Small intestine (tissue), 16 donors: ENCODE data around the gene BBX. TPM values are rescaled to one million over a fixed set of nuclear protein-coding genes. Genes with fewer than 3 reads are reported as not detected.

Source experiments
- DNase-seq, 2 donors: peaks; one replicate each; pipeline versions ENCODE4 v3.0.0 to v3.0.0-alpha.2; 2013
- FAIRE-seq: peaks from 2 replicates; lab custom pipeline; 2012; peaks lifted over from hg19 to GRCh38; lab: Jason Lieb, UNC
- H3K27ac ChIP-seq, 3 donors: one replicate each; pipeline ENCODE4 v1.5.1; 2013; ENCODE audit warnings: low read length in 2 of 3, mild to moderate bottlenecking in 2 of 3, control low read depth in 1 of 3, inconsistent platforms in 1 of 3, low read depth in 1 of 3, moderate library complexity in 1 of 3
- H3K27me3 ChIP-seq, 3 donors: one replicate each; pipeline ENCODE4 v1.6.1; 2013; ENCODE audit warnings: low read length in 3 of 3, inconsistent platforms in 1 of 3; ENCODE audit not compliant: control insufficient read depth in 3 of 3, insufficient read depth in 3 of 3
- H3K36me3 ChIP-seq, 3 donors: one replicate each; pipeline ENCODE4 v1.6.1; 2013; ENCODE audit warnings: low read length in 3 of 3, inconsistent platforms in 1 of 3, low read depth in 1 of 3, mild to moderate bottlenecking in 1 of 3, moderate library complexity in 1 of 3; ENCODE audit not compliant: control insufficient read depth in 3 of 3, insufficient read depth in 2 of 3
- H3K4me1 ChIP-seq, 3 donors: one replicate each; pipeline ENCODE4 v1.6.1; 2013; ENCODE audit warnings: low read length in 2 of 3, inconsistent platforms in 1 of 3, low read depth in 1 of 3, mild to moderate bottlenecking in 1 of 3, moderate library complexity in 1 of 3; ENCODE audit not compliant: control insufficient read depth in 3 of 3, insufficient read depth in 2 of 3
- H3K4me3 ChIP-seq, 3 donors: one replicate each; pipeline ENCODE4 v1.5.1; 2013; ENCODE audit warnings: low read length in 3 of 3, control low read depth in 1 of 3, inconsistent platforms in 1 of 3, low read depth in 1 of 3, mild to moderate bottlenecking in 1 of 3, moderate library complexity in 1 of 3
- H3K9me3 ChIP-seq, 2 donors: one replicate each; pipeline ENCODE4 v1.6.1; 2013; ENCODE audit warnings: low read depth in 1 of 2, low read length in 1 of 2; ENCODE audit not compliant: control insufficient read depth in 2 of 2, insufficient read depth in 1 of 2
- WGBS, 3 donors: extraction: QIAGEN DNeasy Blood & Tissue Kit; methylation state at CpG; one replicate each; pipeline ENCODE4 v1.1.7; 2013; 5-methylcytosine and 5-hydroxymethylcytosine counted together
- long read RNA-seq, 10 donors: transcript quantifications; one replicate each; lab custom pipeline, GENCODE V29; 2026
- polyA plus RNA-seq, 4 donors: library from polyadenylated mRNA; stranded (reverse) in 3 of 4; unstranded in 1 of 4; fragments of 200-250 nt in 3 of 4; fragments of 120-200 nt in 1 of 4; gene quantifications; one replicate each; pipeline versions ENCODE4 v1.2.1 to v1.2.3, GENCODE V29; 2013
- donor health status: healthy with polysubstance abuse.
- donor health status: control.
- donor health status: control.
- donor health status: Bipolar disorder and iron deficiency.
- donor health status: healthy.

BBX gene
- 10 to 100 TPM in 1 of 4 donors, 1 to 10 TPM in 3; 3.5 to 33.6 (median 6.3) TPM for polyA plus RNA-seq
- long read RNA-seq, donor 1 = 0 reads
- long read RNA-seq, donor 2, partial matches to known transcripts = 7 of 7 reads
- long read RNA-seq, donor 2, other reads (novel, unspliced or antisense) = 0 of 7 reads
- long read RNA-seq, donor 3 = 0 reads
- long read RNA-seq, donor 4 = 0 reads
- long read RNA-seq, donor 5 = 0 reads
- long read RNA-seq, donor 6, full-length matches to known transcripts = 1 of 1 reads
- long read RNA-seq, donor 6, partial matches to known transcripts = 0 of 1 reads
- long read RNA-seq, donor 6, other reads (novel, unspliced or antisense) = 0 of 1 reads
- long read RNA-seq, donor 7 = 0 reads
- long read RNA-seq, donor 8 = 0 reads
- long read RNA-seq, donor 9 = 0 reads
- long read RNA-seq, donor 10, partial matches to known transcripts = 26 of 27 reads
- long read RNA-seq, donor 10, other reads (novel, unspliced or antisense) = 0 of 27 reads

DNA sequence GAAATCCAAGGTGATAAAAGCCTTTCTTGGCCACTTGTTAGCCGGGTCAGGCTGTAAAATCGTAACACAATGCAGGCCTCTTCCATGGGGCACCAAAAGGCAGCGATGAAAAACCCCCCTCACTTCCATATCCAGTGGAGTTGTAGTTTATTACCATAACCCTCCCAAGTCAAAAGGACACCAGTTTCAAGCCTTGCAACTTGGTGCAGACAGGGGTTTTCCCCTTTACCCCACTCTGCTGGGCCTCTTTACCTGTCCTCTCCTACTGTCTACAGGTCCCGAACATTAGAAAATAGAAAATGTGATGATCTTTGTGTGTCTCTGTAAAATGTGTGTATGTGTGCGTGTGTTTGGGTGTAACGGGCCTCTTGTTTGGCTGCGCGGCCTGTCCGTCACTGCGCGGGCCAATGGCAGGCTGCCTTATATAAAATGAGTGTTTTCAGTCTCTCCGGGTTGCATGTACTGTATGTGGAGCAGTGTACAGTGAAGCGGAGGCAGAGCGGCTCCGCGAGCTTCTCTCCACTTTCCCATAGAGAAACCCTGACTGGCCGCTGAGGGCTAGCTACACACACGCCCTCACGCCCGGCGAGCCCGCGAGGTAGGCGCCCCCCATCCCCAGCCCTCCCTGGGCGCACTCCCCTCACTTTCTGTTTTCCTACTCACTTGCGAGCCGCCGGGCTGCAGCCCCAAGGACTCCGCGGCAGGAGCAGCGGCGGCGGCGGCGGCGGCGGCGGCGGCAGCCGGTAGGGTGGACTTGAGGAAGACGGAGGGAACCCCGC lies at the start of gene BBX:
BBX (plus strand) TSS at position 453 of the 779 bp plus-strand sequence. CDS start 187,499 bp downstream, outside the sequence.
- Histone ChIP-seq H3K4me3 (peak within 1 kb of the TSS; percentile 77 to 95 (median 77)), H3K36me3 (no peaks in the 10 kb centered on the region), H3K4me1 (peaks cover 0 to 6% (median 3%) of the 10 kb centered on the region in 3 donors), H3K27me3 (no peaks in the 10 kb centered on the region), H3K9me3 (no peaks in the 10 kb centered on the region), H3K27ac (peak within 1 kb of the TSS; percentile 84 to 97 (median 92))
- no peak for FAIRE-seq
- WGBS, 3 donors = 0 to 1% (median 1%) methylated on average over 31 to 42 of the region's 42 CpGs
- peak; percentile 94 to 99 for DNase-seq

DNA sequence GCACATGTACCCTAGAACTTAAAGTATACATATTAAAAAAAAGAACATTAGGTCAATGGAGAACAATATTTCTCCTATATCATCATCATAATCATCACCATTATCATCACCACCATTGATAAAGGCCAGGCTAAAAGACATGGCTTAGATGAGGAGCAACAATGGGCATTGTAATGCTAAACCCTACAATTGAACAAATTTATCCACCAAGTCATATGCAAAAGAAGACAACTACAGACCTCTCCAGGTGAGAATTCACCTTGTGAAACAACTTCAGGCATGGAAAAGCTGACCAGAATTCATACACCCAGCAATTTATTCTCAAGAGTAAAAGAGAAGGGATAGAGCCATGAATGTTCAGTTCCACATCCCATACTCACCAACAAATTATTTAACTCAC lies 46.3 kb upstream of the BBX start:
- Histone ChIP-seq H3K36me3 (no peaks in the 10 kb centered on the region), H3K9me3 (no peaks in the 10 kb centered on the region), H3K4me1 (no peaks in the 10 kb centered on the region), H3K27me3 (no peaks in the 10 kb centered on the region), H3K4me3 (no peak overlapping the region), H3K27ac (no peak overlapping the region)
- no peak for FAIRE-seq
- DNase-seq = no peak

DNA sequence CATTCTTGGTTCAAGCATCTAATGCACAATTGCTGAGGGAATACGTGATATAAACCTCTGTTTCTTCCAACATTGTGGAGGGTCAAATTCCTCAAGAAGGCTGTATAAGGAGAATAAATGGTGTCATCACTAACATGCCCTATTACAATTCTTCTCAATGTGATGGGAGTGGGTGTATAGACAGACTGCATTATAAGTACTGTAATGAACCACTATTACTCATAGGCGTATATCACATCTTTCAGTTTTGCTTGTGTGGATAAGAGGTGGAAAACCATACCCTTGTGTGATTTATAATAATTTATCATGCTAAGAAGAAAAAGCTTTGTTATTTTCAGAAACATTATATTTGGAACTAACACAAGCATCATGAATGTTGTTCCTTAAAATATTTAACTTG lies 35.3 kb upstream of the BBX start:
- no peak overlapping the region for H3K4me3 ChIP-seq
- no peaks in the 10 kb centered on the region for H3K36me3 ChIP-seq
- no peaks in the 10 kb centered on the region for H3K27me3 ChIP-seq
- FAIRE-seq (no peak), DNase-seq (no peak)
- no peaks in the 10 kb centered on the region for H3K4me1 ChIP-seq
- WGBS, 3 donors = 86 to 100% (median 88%) methylated on average over 2 of the region's 2 CpGs
- no peak overlapping the region for H3K27ac ChIP-seq
- no peaks in the 10 kb centered on the region for H3K9me3 ChIP-seq

DNA sequence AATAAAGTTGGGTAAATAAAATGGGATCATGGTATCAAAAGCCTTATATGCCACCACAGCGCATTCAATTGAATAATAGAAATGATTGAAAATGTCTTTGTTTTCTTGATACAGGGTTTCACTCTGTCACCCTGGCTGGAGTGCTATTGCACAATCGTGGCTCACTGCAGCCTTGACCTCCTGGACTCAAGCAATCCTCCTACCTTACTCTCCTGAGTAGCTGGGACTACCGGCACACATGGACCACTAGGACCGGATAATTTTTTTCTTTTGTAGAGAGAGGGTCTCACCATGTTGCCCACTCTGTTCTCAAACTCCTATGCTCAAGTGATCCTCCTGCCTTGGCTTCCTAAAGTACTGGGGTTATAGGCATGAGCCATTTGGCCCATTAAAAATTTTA lies 33.8 kb upstream of the BBX start:
- no peaks in the 10 kb centered on the region for H3K27me3 ChIP-seq
- WGBS, 3 donors = 60 to 78% (median 76%) methylated on average over 4 of the region's 4 CpGs

DNA sequence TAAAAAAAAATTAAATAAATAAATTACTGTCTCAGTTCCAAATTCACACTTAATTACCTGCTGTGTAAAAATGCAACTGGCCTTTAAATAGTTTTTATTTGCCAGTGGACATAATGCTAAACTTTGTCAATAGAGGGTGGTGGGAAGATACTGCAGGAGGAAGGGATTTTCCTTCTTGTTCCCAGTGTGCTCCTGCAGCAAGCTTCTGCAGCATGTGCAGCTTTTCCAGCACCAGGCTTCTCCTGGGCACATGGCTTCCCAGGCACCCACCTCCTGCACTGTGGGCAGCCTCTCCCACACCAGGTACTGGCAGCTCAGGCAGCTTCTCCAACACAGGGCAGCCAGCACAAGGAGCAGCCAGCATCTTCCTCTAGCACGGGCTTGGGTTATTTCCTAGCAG lies 29.6 kb upstream of the BBX start:
- Histone ChIP-seq H3K4me1 (no peaks in the 10 kb centered on the region), H3K4me3 (no peak overlapping the region), H3K9me3 (no peaks in the 10 kb centered on the region), H3K27ac (no peak overlapping the region), H3K27me3 (no peaks in the 10 kb centered on the region), H3K36me3 (no peaks in the 10 kb centered on the region)
- WGBS, 3 donors = 70 to 85% (median 72%) methylated on average over 1 of the region's 1 CpG
- DNase-seq (no peak), FAIRE-seq (no peak)

More for the DNA sequence above, 33.8 kb upstream of the BBX start:
- H3K36me3 ChIP-seq = no peaks in the 10 kb centered on the region
- DNase-seq = peak in 1 of 2 donors; percentile 17
- H3K9me3 ChIP-seq = no peaks in the 10 kb centered on the region
- no peak overlapping the region for H3K4me3 ChIP-seq
- no peak for FAIRE-seq
- H3K4me1 ChIP-seq = no peaks in the 10 kb centered on the region
- no peak overlapping the region for H3K27ac ChIP-seq

DNA sequence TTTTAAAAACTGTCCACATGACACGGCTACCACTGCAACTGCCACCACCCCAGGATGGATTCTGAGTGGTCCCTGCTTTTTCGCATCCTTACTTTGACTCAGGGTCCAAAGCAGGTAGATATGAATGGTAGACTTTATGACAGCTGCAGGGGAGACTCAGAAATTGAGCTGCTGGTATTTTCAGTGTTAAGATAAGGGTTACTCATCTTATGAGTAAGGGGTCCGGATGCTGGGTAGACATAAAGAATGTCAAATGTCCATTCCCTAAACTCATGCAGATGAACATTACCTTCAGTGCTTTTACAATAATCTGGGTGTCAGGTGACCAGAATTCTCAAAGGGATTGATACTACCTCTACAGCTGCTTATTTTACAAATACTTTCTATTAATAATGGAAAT lies 25.9 kb upstream of the BBX start:
- H3K4me3 ChIP-seq = no peak overlapping the region
- no peak for FAIRE-seq

DNA sequence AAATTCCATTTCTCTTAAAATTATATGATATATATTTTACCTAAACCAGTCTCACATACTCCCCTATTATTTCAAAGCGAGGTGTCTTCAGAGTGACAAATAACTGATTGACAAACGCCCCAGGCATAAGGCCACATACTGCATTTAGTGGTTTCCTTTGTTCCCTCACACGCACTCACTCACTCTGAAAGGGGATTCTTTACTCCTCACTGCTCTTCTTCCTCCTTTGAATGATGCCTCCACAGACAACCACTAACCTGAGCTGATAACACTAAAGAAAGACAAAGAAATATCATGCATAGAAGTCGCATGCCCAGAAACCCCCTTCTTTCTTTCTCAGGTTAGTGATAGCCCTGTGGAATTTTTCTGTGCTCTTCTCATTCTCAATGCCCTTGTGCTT lies 24.1 kb upstream of the BBX start:
- FAIRE-seq (no peak), DNase-seq (no peak)
- Histone ChIP-seq H3K27ac (no peak overlapping the region), H3K9me3 (no peaks in the 10 kb centered on the region), H3K4me3 (no peak overlapping the region), H3K4me1 (no peaks in the 10 kb centered on the region), H3K36me3 (no peaks in the 10 kb centered on the region), H3K27me3 (no peaks in the 10 kb centered on the region)
- 74 to 82% (median 76%) methylated on average over 4 of the region's 4 CpGs for WGBS, 3 donors

More for the DNA sequence above, 25.9 kb upstream of the BBX start:
- no peak for DNase-seq
- no peaks in the 10 kb centered on the region for H3K4me1 ChIP-seq
- no peak overlapping the region for H3K27ac ChIP-seq
- H3K9me3 ChIP-seq = no peaks in the 10 kb centered on the region
- 89 to 98% (median 96%) methylated on average over 3 of the region's 3 CpGs for WGBS, 3 donors
- no peaks in the 10 kb centered on the region for H3K27me3 ChIP-seq
- H3K36me3 ChIP-seq = no peaks in the 10 kb centered on the region

DNA sequence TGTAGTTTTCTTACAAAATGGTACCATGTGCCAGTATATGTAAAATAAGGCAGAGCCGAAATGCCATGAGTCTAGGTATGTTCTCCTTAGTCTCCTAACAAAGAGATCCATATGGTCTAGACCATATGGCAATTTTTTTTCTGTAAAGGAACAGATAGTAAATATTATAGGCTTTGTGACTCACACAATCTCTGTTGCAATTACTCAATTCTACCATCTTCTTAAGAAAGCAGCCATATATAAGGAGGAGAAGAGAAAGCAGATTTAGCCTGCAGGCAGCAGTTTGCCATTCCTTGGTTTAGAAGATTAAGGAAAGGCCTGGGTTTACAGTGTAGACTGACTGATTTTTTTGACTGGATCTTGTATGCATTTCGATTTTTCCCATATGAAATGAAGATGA lies 16.3 kb upstream of the BBX start:
- no peaks in the 10 kb centered on the region for H3K36me3 ChIP-seq
- no peaks in the 10 kb centered on the region for H3K9me3 ChIP-seq
- no peak overlapping the region for H3K27ac ChIP-seq
- no peak overlapping the region for H3K4me3 ChIP-seq
- WGBS, 3 donors = 80 to 94% (median 87%) methylated on average over 2 of the region's 2 CpGs
- H3K4me1 ChIP-seq = peaks cover 0 to 3% (median 0%) of the 10 kb centered on the region in 3 donors
- DNase-seq (no peak), FAIRE-seq (no peak)
- no peaks in the 10 kb centered on the region for H3K27me3 ChIP-seq
